HG03025 (cell line): ENCODE measurements around the gene MANBA.
A peak's percentile ranks its signal among the peaks of the same experiment; 100 is the strongest.
"Not testable (repeated sequence)": the region's sequence is repeated elsewhere in the genome, so short reads cannot be mapped to it uniquely, and the experiment has no call there.

ENCODE experiments used
- ATAC-seq: cut with Tn5 transposase; IDR thresholded peaks from one replicate; pipeline ENCODE4 v1.9.1; 2021; ENCODE audit warnings: mild to moderate bottlenecking, moderate library complexity; ENCODE audit not compliant: unreplicated experiment, low FRiP score

Gene MANBA

GRCh38 chr4:102726919-102727318 is 33.8 kb downstream of the MANBA start:
- peak; percentile 59 for ATAC-seq

GRCh38 chr4:102726068-102726467 is 34.7 kb downstream of the MANBA start:
- no peak for ATAC-seq

- no peak for ATAC-seq
Measured at GRCh38 chr4:102725229-102725628, 35.5 kb downstream of the MANBA start.

GRCh38 chr4:102723511-102723910 is 37.3 kb downstream of the MANBA start:
- ATAC-seq: no peak

GRCh38 chr4:102722740-102723139 is 38.0 kb downstream of the MANBA start:
- no peak for ATAC-seq

GRCh38 chr4:102718833-102719575 is 41.8 kb downstream of the MANBA start:
- ATAC-seq: not testable (repeated sequence)

- ATAC-seq: no peak
Measured at GRCh38 chr4:102717448-102718092, 43.2 kb downstream of the MANBA start.

GRCh38 chr4:102715057-102715456 is 45.7 kb downstream of the MANBA start:
- ATAC-seq: no peak

- ATAC-seq: not testable (repeated sequence)
Measured at GRCh38 chr4:102713774-102714173, 47.0 kb downstream of the MANBA start.

GRCh38 chr4:102713096-102713495 is 47.7 kb downstream of the MANBA start:
- ATAC-seq: no peak

- no peak for ATAC-seq
Measured at GRCh38 chr4:102710986-102711385, 49.8 kb downstream of the MANBA start.

- ATAC-seq: not testable (repeated sequence)
Measured at GRCh38 chr4:102709060-102709459, 51.7 kb downstream of the MANBA start.

- no peak for ATAC-seq
Measured at GRCh38 chr4:102707150-102707549, 53.6 kb downstream of the MANBA start.

GRCh38 chr4:102705391-102705935 is 55.3 kb downstream of the MANBA start:
- no peak for ATAC-seq

GRCh38 chr4:102696758-102697157 is 64.0 kb downstream of the MANBA start:
- no peak for ATAC-seq

- ATAC-seq: no peak
Measured at GRCh38 chr4:102694791-102695190, 66.0 kb downstream of the MANBA start.

- no peak for ATAC-seq
Measured at GRCh38 chr4:102693861-102694260, 66.9 kb downstream of the MANBA start.

- no peak for ATAC-seq
Measured at GRCh38 chr4:102693262-102693850, 67.4 kb downstream of the MANBA start.

GRCh38 chr4:102692474-102692873 is 68.3 kb downstream of the MANBA start:
- ATAC-seq: no peak

- peak; percentile 24 for ATAC-seq
Measured at GRCh38 chr4:102687982-102688433, 72.8 kb downstream of the MANBA start.

- ATAC-seq: peak; percentile 95
Measured at GRCh38 chr4:102687373-102687981, 73.3 kb downstream of the MANBA start.
